Left ventricle myocardium superior (tissue), 1 donor: ENCODE data around the gene SLC2A9. TPM values are rescaled to one million over a fixed set of nuclear protein-coding genes. Genes with fewer than 3 reads are reported as not detected.

Source experiments
- ATAC-seq: fragments of 200-7000 bp; cut with Tn5 transposase; one replicate; pipeline ENCODE4 v1.9.1; 2020; ENCODE audit warnings: mild to moderate bottlenecking, moderate library complexity
- DNase-seq: peaks from one replicate; pipeline ENCODE4 v3.0.0-alpha.2; 2020
- intact Hi-C: fragments of 100-400 bp; cut with micrococcal nuclease; formaldehyde crosslinking; loops from one replicate; pipeline ENCODE4 v1.11.0; 2022
- total RNA-seq: library from RNA; stranded (reverse); fragmentation: NEBNext Ultra II Directional; extraction: Animal tissue kit (Norgen Biotek cat#: 25700); gene quantifications from one replicate; pipeline ENCODE4 v1.2.1, GENCODE V29; 2021
- donor health status: DM: no; HTN: yes; CAD: no; lungs with severe emphysema.

SLC2A9 gene
- total RNA-seq, 1 donor from 2014 or later, result 7.1 TPM

- ATAC-seq, result no peak
- intact Hi-C loops, result no loop called here
- no peak for DNase-seq
These were observed 76.6 kb downstream of the SLC2A9 start for GRCh38 chr4:9944431-9945425.

DNA sequence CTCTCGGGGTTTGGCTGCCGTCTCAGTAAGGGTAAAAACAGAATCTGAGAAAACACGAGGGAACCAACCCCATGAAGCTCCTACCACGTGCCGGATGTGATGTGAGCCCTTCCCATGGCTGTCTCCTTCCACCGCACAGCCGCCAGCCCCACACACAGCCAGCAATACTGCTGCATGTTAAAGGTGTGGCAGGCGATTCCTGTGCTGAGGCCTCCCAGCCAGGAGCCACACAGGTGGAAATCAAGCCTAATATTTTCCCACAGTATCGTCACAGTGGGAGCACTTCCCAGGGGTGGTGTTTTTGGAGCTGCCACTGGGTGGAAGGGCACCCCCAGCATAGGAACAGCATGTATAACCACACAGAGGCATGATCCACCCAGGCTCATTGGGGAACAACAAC, 77.5 kb downstream of the SLC2A9 start:
- no peak for ATAC-seq
- DNase-seq, result no peak
- intact Hi-C loops, result no loop called here

GRCh38 chr4:9942921-9943600, 78.2 kb downstream of the SLC2A9 start:
- intact Hi-C loops, result no loop called here
- no peak for ATAC-seq
- DNase-seq, result no peak

- ATAC-seq (no peak), DNase-seq (no peak)
- intact Hi-C loops, result no loop called here
These were observed 79.2 kb downstream of the SLC2A9 start for GRCh38 chr4:9942139-9942538.

- intact Hi-C loops, result no loop called here
- ATAC-seq, result peak; percentile 29
- DNase-seq, result no peak
These were observed 81.3 kb downstream of the SLC2A9 start for GRCh38 chr4:9940041-9940440.

GRCh38 chr4:9938933-9939332, 82.4 kb downstream of the SLC2A9 start:
- intact Hi-C loops, result no loop called here
- DNase-seq (no peak), ATAC-seq (no peak)

DNA sequence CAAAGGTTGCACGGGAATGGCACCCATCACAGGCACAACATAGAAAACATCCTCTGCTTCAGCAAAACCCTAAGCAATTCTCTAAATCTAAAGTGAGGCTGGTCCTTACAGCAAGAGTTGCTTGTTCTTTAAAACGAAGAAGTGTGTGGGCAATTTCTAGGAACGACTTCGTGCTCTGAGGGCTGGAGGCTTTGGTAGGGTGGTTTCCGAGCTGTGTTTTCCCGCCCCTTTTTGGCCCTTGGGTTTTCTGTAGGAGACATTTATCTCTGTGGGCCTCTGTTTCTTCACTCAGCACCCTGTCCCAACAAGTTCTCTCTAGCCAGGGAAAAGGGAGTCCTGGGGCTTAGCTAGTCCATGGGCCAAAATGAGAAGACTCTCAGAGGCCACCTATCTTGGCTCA, 84.2 kb downstream of the SLC2A9 start:
- ATAC-seq (no peak), DNase-seq (no peak)
- intact Hi-C loops, result no loop called here

GRCh38 chr4:9936129-9936644, 85.1 kb downstream of the SLC2A9 start:
- intact Hi-C loops, result no loop called here

GRCh38 chr4:9933956-9934355, 87.3 kb downstream of the SLC2A9 start:
- ATAC-seq (no peak), DNase-seq (no peak)
- intact Hi-C loops, result no loop called here

More at GRCh38 chr4:9936129-9936644, 85.1 kb downstream of the SLC2A9 start:
- DNase-seq, result no peak
- no peak for ATAC-seq

- ATAC-seq (no peak), DNase-seq (no peak)
- intact Hi-C loops, result no loop called here
These were observed 88.1 kb downstream of the SLC2A9 start for GRCh38 chr4:9933184-9933583.

GRCh38 chr4:9932771-9933170, 88.5 kb downstream of the SLC2A9 start:
- intact Hi-C loops, result no loop called here
- ATAC-seq (no peak), DNase-seq (no peak)

- intact Hi-C loops, result no loop called here
- ATAC-seq (no peak), DNase-seq (no peak)
These were observed 90.2 kb downstream of the SLC2A9 start for GRCh38 chr4:9931146-9931545.

GRCh38 chr4:9929111-9929510, 92.2 kb downstream of the SLC2A9 start:
- DNase-seq (no peak), ATAC-seq (no peak)
- intact Hi-C loops, result no loop called here

- intact Hi-C loops, result no loop called here
- DNase-seq (no peak), ATAC-seq (peak; percentile 76)
These were observed 93.8 kb downstream of the SLC2A9 start for GRCh38 chr4:9927341-9928007.

GRCh38 chr4:9926586-9926985, 94.7 kb downstream of the SLC2A9 start:
- ATAC-seq, result no peak
- DNase-seq, result no peak
- intact Hi-C loops, result no loop called here

DNA sequence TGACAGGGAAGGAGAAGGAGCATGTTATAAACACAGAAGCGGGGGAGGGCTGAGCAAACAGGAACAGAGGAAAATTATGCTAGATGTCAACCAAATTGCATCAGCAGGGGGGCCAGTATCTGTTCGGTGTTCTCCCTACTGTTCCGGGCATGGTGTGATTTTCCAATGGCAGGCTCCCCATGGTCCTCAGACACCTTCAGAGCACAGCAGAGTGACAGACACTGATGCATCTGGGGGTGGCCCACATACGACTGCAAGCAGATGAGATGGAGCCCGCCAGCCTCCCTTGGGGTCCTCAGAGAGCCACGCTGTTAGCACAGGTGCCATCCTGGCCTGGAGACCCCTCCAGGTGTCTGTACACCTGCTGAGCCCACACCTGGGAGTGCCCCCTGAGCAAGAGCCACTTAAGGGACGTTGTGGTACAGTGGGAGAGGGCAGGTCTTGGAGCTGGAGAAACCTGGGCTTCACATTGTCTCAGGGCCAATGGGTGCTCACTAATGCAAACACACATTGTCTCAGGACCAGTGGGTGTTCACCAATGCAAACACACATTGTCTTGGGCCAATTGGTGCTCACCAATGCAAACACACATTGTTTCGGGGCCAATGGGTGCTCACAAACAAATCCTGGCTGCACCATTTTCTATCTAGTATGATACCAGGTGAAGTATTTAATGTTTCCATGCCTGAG, 95.4 kb downstream of the SLC2A9 start:
- ATAC-seq (no peak), DNase-seq (no peak)
- intact Hi-C loops, result no loop called here

GRCh38 chr4:9924750-9925149, 96.5 kb downstream of the SLC2A9 start:
- peak; percentile 34 for ATAC-seq
- DNase-seq, result no peak
- intact Hi-C loops, result no loop called here

DNA sequence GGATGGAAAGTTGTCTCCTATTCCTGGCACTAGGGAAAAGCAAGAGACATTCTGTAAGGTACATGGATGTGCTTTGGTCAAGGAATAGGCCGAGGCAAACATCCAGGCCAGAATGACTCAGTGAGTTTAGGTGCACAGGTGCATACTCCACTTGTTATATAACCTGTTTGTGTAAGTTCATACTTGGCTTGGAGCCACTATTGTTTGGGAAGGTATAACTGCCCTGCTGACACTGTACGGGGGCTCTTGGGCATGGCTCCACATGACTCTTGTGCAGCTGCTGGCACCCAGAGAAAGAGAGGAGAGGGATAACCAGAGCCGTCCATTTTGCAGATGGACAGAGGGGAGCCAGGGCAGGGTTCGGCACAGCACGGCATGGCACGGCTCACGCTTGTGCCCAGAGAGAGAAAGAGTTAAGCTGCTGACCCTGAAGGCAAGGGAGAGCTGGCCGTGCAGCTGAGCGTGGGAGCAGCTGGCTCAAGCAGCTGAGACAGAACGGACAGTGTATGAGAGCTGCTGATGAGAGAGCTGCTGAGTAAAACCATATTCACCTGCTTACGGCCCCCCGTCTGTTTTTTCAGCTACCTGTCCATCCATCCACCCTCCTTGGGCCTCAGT, 98.0 kb downstream of the SLC2A9 start:
- intact Hi-C loops, result no loop called here
- no peak for ATAC-seq
- DNase-seq, result no peak

GRCh38 chr4:9921326-9921725, 100.0 kb downstream of the SLC2A9 start:
- ATAC-seq (no peak), DNase-seq (no peak)
- intact Hi-C loops, result no loop called here
